ENCODE measurements around the gene MARF1. TPM values are rescaled to one million over a fixed set of nuclear protein-coding genes. Genes with fewer than 3 reads are reported as not detected.
"Not testable (repeated sequence)": the region's sequence is repeated elsewhere in the genome, so short reads cannot be mapped to it uniquely, and the experiment has no call there.

The MARF1 gene
- total RNA-seq, 2 donors from 2014 or later: 53.0 to 71.6 TPM

DNA sequence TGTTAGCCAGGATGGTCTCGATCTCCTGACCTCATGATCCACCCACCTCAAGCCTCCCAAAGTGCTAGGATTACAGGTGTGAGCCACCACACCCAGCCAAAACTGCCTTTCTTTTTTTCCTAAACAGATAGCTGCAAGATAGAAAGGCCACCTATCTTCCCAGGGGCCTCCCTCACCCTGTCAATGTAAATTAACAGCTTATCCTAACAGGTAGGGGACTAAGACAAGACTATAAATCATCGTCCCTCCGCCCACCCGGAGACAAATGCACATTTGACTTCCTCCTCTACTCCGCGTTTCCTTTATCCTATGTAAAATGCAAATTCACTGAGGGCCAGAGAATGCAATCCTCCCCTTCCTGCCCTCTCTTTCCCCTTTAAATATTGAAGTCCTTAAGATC is 71.4 kb downstream of the MARF1 start:
- Histone ChIP-seq H3K27ac (peak overlapping the region; percentile 67), H3K9ac (ENCODE audit: low read depth in 2 of 2, low read length in 2 of 2) (no peak overlapping the region), H3K36me3 (no peaks in the 10 kb centered on the region), H3K9me3 (no peaks in the 10 kb centered on the region), H3K4me1 (peaks cover 6% of the 10 kb centered on the region), H3K27me3 (no peaks in the 10 kb centered on the region), H3K4me3 (no peak overlapping the region)
- no peak for DNase-seq
- TF ChIP-seq, protein P1, sequence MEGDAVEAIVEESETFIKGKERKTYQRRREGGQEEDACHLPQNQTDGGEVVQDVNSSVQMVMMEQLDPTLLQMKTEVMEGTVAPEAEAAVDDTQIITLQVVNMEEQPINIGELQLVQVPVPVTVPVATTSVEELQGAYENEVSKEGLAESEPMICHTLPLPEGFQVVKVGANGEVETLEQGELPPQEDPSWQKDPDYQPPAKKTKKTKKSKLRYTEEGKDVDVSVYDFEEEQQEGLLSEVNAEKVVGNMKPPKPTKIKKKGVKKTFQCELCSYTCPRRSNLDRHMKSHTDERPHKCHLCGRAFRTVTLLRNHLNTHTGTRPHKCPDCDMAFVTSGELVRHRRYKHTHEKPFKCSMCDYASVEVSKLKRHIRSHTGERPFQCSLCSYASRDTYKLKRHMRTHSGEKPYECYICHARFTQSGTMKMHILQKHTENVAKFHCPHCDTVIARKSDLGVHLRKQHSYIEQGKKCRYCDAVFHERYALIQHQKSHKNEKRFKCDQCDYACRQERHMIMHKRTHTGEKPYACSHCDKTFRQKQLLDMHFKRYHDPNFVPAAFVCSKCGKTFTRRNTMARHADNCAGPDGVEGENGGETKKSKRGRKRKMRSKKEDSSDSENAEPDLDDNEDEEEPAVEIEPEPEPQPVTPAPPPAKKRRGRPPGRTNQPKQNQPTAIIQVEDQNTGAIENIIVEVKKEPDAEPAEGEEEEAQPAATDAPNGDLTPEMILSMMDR (IDR thresholded peaks at IDR 0.05): no peak
- intact Hi-C loops (cut with DNase I): no loop called here

DNA sequence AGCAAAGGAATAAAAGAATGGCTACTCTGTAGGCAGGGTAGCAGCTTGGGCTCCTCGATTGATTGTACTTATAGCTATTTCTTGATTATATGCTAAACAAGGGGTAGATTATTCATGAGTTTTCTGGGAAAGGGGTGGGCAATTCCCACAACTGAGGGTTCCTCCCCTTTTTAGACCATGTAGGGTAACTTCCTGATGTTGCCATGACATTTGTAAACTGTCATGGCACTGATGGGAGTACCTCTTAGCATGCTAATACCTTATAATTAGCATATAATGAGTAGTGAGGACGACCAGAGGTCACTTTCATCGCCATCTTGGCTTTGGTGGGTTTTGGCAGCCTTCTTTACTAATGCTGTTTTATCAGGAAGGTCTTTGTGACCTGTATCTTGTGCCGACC is 72.3 kb downstream of the MARF1 start:
- intact Hi-C loops (cut with DNase I); H3K27me3 ChIP-seq; H3K4me1 ChIP-seq; H3K9me3 ChIP-seq; DNase-seq; H3K9ac ChIP-seq (ENCODE audit: low read depth in 2 of 2, low read length in 2 of 2); H3K27ac ChIP-seq; H3K4me3 ChIP-seq; H3K36me3 ChIP-seq: not testable (repeated sequence)

DNA sequence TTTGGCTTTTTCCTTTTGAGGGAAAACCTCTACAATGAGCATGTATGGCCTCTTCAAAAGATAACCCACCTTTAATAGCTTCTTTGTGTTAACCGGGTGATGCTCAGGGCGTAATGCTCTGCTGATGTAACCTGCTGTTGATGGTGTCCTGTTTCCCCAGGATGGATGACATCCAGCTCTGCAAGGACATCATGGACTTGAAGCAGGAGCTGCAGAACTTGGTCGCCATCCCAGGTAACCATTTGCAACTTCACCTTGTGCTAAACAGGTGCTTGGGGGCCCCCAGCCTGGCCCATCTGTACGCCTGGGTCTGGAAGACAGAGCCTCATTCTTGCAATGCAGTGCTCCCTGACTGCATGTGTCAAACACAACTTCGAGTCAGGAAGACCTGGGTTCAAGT is 75.1 kb downstream of the MARF1 start:
- H3K9ac ChIP-seq (ENCODE audit: low read depth in 2 of 2, low read length in 2 of 2): no peak overlapping the region
- no peak for DNase-seq
- intact Hi-C loops (cut with DNase I): no loop called here
- no peak overlapping the region for H3K27ac ChIP-seq
- no peaks in the 10 kb centered on the region for H3K27me3 ChIP-seq
- TF ChIP-seq, protein P1 (IDR thresholded peaks at IDR 0.05): no peak
- H3K36me3 ChIP-seq: no peaks in the 10 kb centered on the region
- peaks cover 6% of the 10 kb centered on the region for H3K4me1 ChIP-seq
- no peaks in the 10 kb centered on the region for H3K9me3 ChIP-seq
- H3K4me3 ChIP-seq: no peak overlapping the region

DNA sequence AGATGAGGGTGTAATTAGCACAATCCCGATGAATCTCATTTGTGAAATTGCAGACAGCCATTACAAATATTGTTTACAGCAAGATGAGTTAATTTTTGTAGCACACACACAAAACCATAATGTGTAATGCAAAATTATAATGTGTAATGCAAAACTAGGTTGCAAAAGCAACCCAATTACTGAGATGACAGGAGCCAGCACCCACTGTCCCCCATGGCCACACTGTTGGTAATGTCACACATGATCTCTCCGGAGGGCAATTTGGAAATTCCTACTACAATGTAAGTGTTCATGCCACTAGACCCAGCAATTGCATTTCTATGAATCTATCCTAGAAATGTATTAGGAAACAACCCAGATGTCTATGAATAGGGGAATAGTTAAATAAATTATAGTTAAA is 76.9 kb downstream of the MARF1 start:
- H3K4me1 ChIP-seq: no peaks in the 10 kb centered on the region
- TF ChIP-seq, protein P1 (IDR thresholded peaks at IDR 0.05): no peak
- H3K4me3 ChIP-seq: no peak overlapping the region
- no peaks in the 10 kb centered on the region for H3K27me3 ChIP-seq
- H3K36me3 ChIP-seq: no peaks in the 10 kb centered on the region
- DNase-seq: no peak
- no peak overlapping the region for H3K27ac ChIP-seq
- no peak overlapping the region for H3K9ac ChIP-seq (ENCODE audit: low read depth in 2 of 2, low read length in 2 of 2)
- intact Hi-C loops (cut with DNase I): no loop called here
- H3K9me3 ChIP-seq: no peaks in the 10 kb centered on the region

DNA sequence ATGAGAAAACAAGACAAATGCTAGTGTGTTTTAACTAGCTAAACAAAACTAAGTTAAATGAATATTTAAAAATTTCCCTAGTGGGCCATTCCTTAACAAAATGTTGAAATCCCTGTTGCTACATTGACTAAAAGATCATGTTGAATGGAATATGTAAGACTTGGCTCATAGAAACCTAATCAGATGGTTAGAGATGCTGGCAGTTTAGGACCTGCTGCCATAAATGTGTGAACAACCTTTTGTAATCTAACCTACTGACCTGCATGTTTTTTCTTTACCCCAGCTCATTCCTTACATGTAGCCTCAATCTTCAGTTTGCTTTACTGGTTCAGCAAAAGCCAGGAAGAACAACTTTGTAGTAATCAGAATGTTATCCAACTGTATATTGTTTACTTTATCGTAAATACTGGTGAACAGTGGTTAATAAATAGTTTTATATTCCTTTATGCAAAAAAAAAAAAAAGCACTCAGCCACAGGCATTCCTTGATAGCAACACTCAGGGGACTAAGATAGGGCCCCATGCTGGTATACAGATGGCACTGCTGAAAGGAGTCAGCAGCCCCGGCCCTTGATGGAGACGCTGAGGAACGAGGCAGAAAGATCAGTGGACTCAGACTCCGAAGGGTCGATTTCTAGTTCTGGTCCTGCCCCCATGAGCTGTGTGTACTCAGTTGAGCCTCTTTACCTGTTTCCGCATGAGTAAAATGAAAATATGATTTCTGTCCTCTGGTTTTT is 78.2 kb downstream of the MARF1 start:
- Histone ChIP-seq H3K27ac (no peak overlapping the region), H3K27me3 (no peaks in the 10 kb centered on the region), H3K9me3 (no peaks in the 10 kb centered on the region), H3K9ac (ENCODE audit: low read depth in 2 of 2, low read length in 2 of 2) (no peak overlapping the region), H3K4me1 (no peaks in the 10 kb centered on the region), H3K4me3 (no peak overlapping the region), H3K36me3 (no peaks in the 10 kb centered on the region)
- intact Hi-C loops (cut with DNase I): no loop called here
- DNase-seq: no peak
- TF ChIP-seq, protein P1 (IDR thresholded peaks at IDR 0.05): no peak

DNA sequence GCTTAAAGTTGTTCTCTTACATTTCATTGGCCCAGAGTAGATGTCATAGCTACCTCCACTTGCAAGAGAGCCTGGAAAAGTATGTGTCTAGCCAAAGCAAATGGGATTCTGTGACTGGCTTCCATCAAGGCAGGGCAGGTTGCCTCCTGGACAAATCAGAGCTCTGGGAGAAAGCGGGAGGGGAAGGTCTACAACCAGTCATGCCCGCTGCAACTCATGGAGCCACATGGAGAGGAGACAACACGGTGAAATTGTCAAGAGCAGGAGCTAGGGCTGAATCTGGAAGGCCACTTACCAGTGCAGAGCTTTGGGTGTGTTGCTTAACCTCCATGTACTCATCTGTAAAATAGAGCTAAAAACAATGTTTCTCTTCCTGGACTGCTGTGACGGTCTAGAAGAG is 83.8 kb downstream of the MARF1 start:
- no peaks in the 10 kb centered on the region for H3K4me1 ChIP-seq
- H3K27ac ChIP-seq: no peak overlapping the region
- H3K9me3 ChIP-seq: no peaks in the 10 kb centered on the region
- no peaks in the 10 kb centered on the region for H3K27me3 ChIP-seq
- no peak for DNase-seq
- TF ChIP-seq, protein P1 (IDR thresholded peaks at IDR 0.05): no peak
- no peaks in the 10 kb centered on the region for H3K36me3 ChIP-seq
- no peak overlapping the region for H3K9ac ChIP-seq (ENCODE audit: low read depth in 2 of 2, low read length in 2 of 2)
- H3K4me3 ChIP-seq: no peak overlapping the region
- intact Hi-C loops (cut with DNase I): no loop called here
